ENCODE results near the gene YTHDC2.

DNA sequence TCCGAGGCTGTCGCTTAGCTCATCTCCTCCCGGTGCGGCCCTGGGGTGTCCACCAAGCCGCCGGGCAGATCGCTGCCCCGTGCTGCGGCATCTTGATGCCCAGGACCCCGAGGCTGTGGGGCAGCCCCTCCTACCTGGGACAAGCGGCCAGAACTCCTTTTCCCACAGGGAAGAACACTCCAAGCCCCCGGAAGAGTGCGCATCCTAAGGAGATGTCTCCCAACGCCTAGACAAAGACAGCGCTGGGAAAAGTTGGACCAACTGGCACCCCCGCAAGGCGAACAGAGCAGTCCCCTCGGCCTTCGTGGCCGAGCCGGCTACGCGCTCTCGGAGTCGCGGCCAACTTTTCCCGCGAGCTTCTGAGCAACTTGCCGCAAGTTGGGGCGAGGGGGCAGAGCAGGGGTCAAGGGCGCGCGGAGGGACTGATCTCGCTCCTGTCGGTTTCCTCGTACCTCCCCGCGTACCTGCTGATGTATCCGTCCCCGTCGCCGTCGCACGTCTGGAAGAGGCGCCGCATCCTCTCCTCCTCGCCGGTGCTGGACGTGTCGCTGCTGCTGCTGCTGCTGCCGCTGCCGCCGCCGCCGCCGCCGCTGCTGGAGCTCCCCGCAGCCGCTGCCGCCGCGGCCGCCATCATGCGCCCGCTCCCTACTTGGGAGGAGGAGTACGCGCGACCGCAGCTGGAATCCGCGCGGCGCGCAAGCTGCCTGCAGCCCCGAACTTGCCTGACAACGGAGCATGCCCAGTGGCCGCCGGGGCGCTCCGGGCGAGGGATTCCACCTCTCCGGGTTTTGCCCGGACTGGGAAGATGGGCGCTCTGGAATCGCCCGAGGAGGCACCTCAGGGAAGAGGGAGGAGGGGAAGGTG lies 25.5 kb upstream of the YTHDC2 start, which contains the start of gene MCC:
- no peak for TF ChIP-seq CTCF (IDR thresholded peaks at IDR 0.05; ENCODE audit: insufficient read depth, low read length)
- no peak for TF ChIP-seq SPI1 (IDR thresholded peaks at IDR 0.05; ENCODE audit: borderline replicate concordance, low read depth)
- no peak for TF ChIP-seq POLR2AphosphoS5 (IDR thresholded peaks at IDR 0.05; ENCODE audit: low read depth)
